ENCODE results near the gene DEGS2.

The DEGS2 gene

GRCh38 chr14:100155756-100156616 is 3.5 kb downstream of the DEGS2 start:
- Histone ChIP-seq H3K36me3 (ENCODE audit: control insufficient read depth in 1 of 2, insufficient read depth in 2 of 2, low read length in 2 of 2) (no peaks in the 10 kb centered on the region), H3K23ac (ENCODE audit: low read length) (no peak overlapping the region), H4K12ac (ENCODE audit: low read depth, low read length) (no peak overlapping the region), H2BK5ac (ENCODE audit: low read depth, low read length, poor library complexity) (no peak overlapping the region), H3K18ac (ENCODE audit: low read length) (no peak overlapping the region), H3K79me2 (ENCODE audit: control insufficient read depth, insufficient read depth, low read length, poor library complexity) (no peaks in the 10 kb centered on the region), H3K4me1 (ENCODE audit: control insufficient read depth in 1 of 2, insufficient read depth in 2 of 2, low read length in 2 of 2) (peaks cover 3 to 7% of the 10 kb centered on the region in 2 experiments), H3K4ac (ENCODE audit: low read depth, low read length) (no peak overlapping the region), H3K9ac (ENCODE audit: low read length) (no peak overlapping the region), H3K14ac (ENCODE audit: low read length) (no peak overlapping the region), H3K79me1 (ENCODE audit: low read length) (no peaks in the 10 kb centered on the region), H3K4me2 (ENCODE audit: low read length) (no peak overlapping the region), H2AFZ (ENCODE audit: insufficient read depth, low read length, poor library complexity) (no peak overlapping the region), H2BK120ac (ENCODE audit: insufficient read depth, low read length, poor library complexity) (no peak overlapping the region), H3K27me3 (ENCODE audit: insufficient read depth, low read length) (peaks cover 25% of the 10 kb centered on the region), H4K8ac (ENCODE audit: low read depth, low read length) (no peak overlapping the region), H4K91ac (ENCODE audit: low read depth, low read length) (no peak overlapping the region), H3K9me3 (ENCODE audit: insufficient read depth, low read depth, low read length) (peaks cover 17% of the 10 kb centered on the region), H3K4me3 (ENCODE audit: low read depth, low read length) (no peak overlapping the region), H2AK5ac (ENCODE audit: low read length) (no peak overlapping the region), H3K27ac (ENCODE audit: low read depth, low read length) (no peak overlapping the region), H2BK12ac (ENCODE audit: low read length) (no peak overlapping the region)
- WGBS (ENCODE audit: extremely low coverage, insufficient coverage, insufficient read length) = no CpG with 5 or more reads among the region's 12 CpGs
- DNase-seq = no peak

- Histone ChIP-seq H2AK5ac (ENCODE audit: low read length) (no peak overlapping the region), H3K79me1 (ENCODE audit: low read length) (no peaks in the 10 kb centered on the region), H3K4ac (ENCODE audit: low read depth, low read length) (no peak overlapping the region), H4K12ac (ENCODE audit: low read depth, low read length) (no peak overlapping the region), H3K79me2 (ENCODE audit: control insufficient read depth, insufficient read depth, low read length, poor library complexity) (no peaks in the 10 kb centered on the region), H2BK5ac (ENCODE audit: low read depth, low read length, poor library complexity) (no peak overlapping the region), H3K18ac (ENCODE audit: low read length) (no peak overlapping the region), H3K4me2 (ENCODE audit: low read length) (no peak overlapping the region), H3K27me3 (ENCODE audit: insufficient read depth, low read length) (peaks cover 19% of the 10 kb centered on the region), H3K36me3 (ENCODE audit: control insufficient read depth in 1 of 2, insufficient read depth in 2 of 2, low read length in 2 of 2) (no peaks in the 10 kb centered on the region), H2BK120ac (ENCODE audit: insufficient read depth, low read length, poor library complexity) (no peak overlapping the region), H2BK12ac (ENCODE audit: low read length) (no peak overlapping the region), H3K4me3 (ENCODE audit: low read depth, low read length) (no peak overlapping the region), H3K14ac (ENCODE audit: low read length) (no peak overlapping the region), H3K23ac (ENCODE audit: low read length) (no peak overlapping the region), H4K91ac (ENCODE audit: low read depth, low read length) (no peak overlapping the region), H3K4me1 (ENCODE audit: control insufficient read depth in 1 of 2, insufficient read depth in 2 of 2, low read length in 2 of 2) (peaks cover 3 to 7% of the 10 kb centered on the region in 2 experiments), H3K9me3 (ENCODE audit: insufficient read depth, low read depth, low read length) (peaks cover 12% of the 10 kb centered on the region), H4K8ac (ENCODE audit: low read depth, low read length) (no peak overlapping the region), H2AFZ (ENCODE audit: insufficient read depth, low read length, poor library complexity) (no peak overlapping the region), H3K9ac (ENCODE audit: low read length) (no peak overlapping the region), H3K27ac (ENCODE audit: low read depth, low read length) (no peak overlapping the region)
- WGBS (ENCODE audit: extremely low coverage, insufficient coverage, insufficient read length) = no CpG with 5 or more reads among the region's 8 CpGs
- DNase-seq = peak; percentile 23 to 70
Measured at GRCh38 chr14:100155049-100155621, 4.3 kb downstream of the DEGS2 start.

GRCh38 chr14:100153560-100153959 is 5.9 kb downstream of the DEGS2 start:
- Histone ChIP-seq H3K9ac (ENCODE audit: low read length) (no peak overlapping the region), H3K4ac (ENCODE audit: low read depth, low read length) (no peak overlapping the region), H4K12ac (ENCODE audit: low read depth, low read length) (no peak overlapping the region), H3K79me1 (ENCODE audit: low read length) (no peaks in the 10 kb centered on the region), H3K27ac (ENCODE audit: low read depth, low read length) (no peak overlapping the region), H3K4me2 (ENCODE audit: low read length) (no peak overlapping the region), H3K23ac (ENCODE audit: low read length) (no peak overlapping the region), H2AK5ac (ENCODE audit: low read length) (no peak overlapping the region), H3K79me2 (ENCODE audit: control insufficient read depth, insufficient read depth, low read length, poor library complexity) (no peaks in the 10 kb centered on the region), H3K27me3 (ENCODE audit: insufficient read depth, low read length) (peaks cover 4% of the 10 kb centered on the region), H2AFZ (ENCODE audit: insufficient read depth, low read length, poor library complexity) (no peak overlapping the region), H4K8ac (ENCODE audit: low read depth, low read length) (no peak overlapping the region), H3K36me3 (ENCODE audit: control insufficient read depth in 1 of 2, insufficient read depth in 2 of 2, low read length in 2 of 2) (no peaks in the 10 kb centered on the region), H2BK12ac (ENCODE audit: low read length) (no peak overlapping the region), H3K14ac (ENCODE audit: low read length) (no peak overlapping the region), H3K4me1 (ENCODE audit: control insufficient read depth in 1 of 2, insufficient read depth in 2 of 2, low read length in 2 of 2) (no peaks in the 10 kb centered on the region), H3K9me3 (ENCODE audit: insufficient read depth, low read depth, low read length) (peaks cover 3% of the 10 kb centered on the region), H2BK120ac (ENCODE audit: insufficient read depth, low read length, poor library complexity) (no peak overlapping the region), H4K91ac (ENCODE audit: low read depth, low read length) (no peak overlapping the region), H3K18ac (ENCODE audit: low read length) (no peak overlapping the region), H2BK5ac (ENCODE audit: low read depth, low read length, poor library complexity) (no peak overlapping the region), H3K4me3 (ENCODE audit: low read depth, low read length) (no peak overlapping the region)
- no peak for DNase-seq
- no CpG with 5 or more reads among the region's 6 CpGs for WGBS (ENCODE audit: extremely low coverage, insufficient coverage, insufficient read length)

- no peak overlapping the region for H3K4ac ChIP-seq (ENCODE audit: low read depth, low read length)
- H3K9ac ChIP-seq (ENCODE audit: low read length) = no peak overlapping the region
- H3K18ac ChIP-seq (ENCODE audit: low read length) = no peak overlapping the region
- no peak overlapping the region for H2AFZ ChIP-seq (ENCODE audit: insufficient read depth, low read length, poor library complexity)
- H2BK5ac ChIP-seq (ENCODE audit: low read depth, low read length, poor library complexity) = no peak overlapping the region
- no peak overlapping the region for H3K23ac ChIP-seq (ENCODE audit: low read length)
- no peak overlapping the region for H2AK5ac ChIP-seq (ENCODE audit: low read length)
- no CpG with 5 or more reads among the region's 10 CpGs for WGBS (ENCODE audit: extremely low coverage, insufficient coverage, insufficient read length)
- H2BK120ac ChIP-seq (ENCODE audit: insufficient read depth, low read length, poor library complexity) = no peak overlapping the region
- H3K9me3 ChIP-seq (ENCODE audit: insufficient read depth, low read depth, low read length) = peaks cover 3% of the 10 kb centered on the region
- no peaks in the 10 kb centered on the region for H3K79me1 ChIP-seq (ENCODE audit: low read length)
- no peak overlapping the region for H2BK12ac ChIP-seq (ENCODE audit: low read length)
- no peak overlapping the region for H4K12ac ChIP-seq (ENCODE audit: low read depth, low read length)
- H3K27me3 ChIP-seq (ENCODE audit: insufficient read depth, low read length) = no peaks in the 10 kb centered on the region
- no peak overlapping the region for H3K27ac ChIP-seq (ENCODE audit: low read depth, low read length)
- DNase-seq = no peak
- H3K14ac ChIP-seq (ENCODE audit: low read length) = no peak overlapping the region
- H3K79me2 ChIP-seq (ENCODE audit: control insufficient read depth, insufficient read depth, low read length, poor library complexity) = no peaks in the 10 kb centered on the region
- no peaks in the 10 kb centered on the region for H3K36me3 ChIP-seq (ENCODE audit: control insufficient read depth in 1 of 2, insufficient read depth in 2 of 2, low read length in 2 of 2)
- no peak overlapping the region for H4K91ac ChIP-seq (ENCODE audit: low read depth, low read length)
- no peaks in the 10 kb centered on the region for H3K4me1 ChIP-seq (ENCODE audit: control insufficient read depth in 1 of 2, insufficient read depth in 2 of 2, low read length in 2 of 2)
- no peak overlapping the region for H3K4me3 ChIP-seq (ENCODE audit: low read depth, low read length)
- H4K8ac ChIP-seq (ENCODE audit: low read depth, low read length) = no peak overlapping the region
- no peak overlapping the region for H3K4me2 ChIP-seq (ENCODE audit: low read length)
Measured at GRCh38 chr14:100152091-100152490, 7.4 kb downstream of the DEGS2 start.

Measured in trophoblast cell (in vitro differentiated cells and primary cell).